PFSK-1 (cell line): Measurements from ENCODE around the gene PJA2. TPM values are rescaled to one million over a fixed set of nuclear protein-coding genes. Genes with fewer than 3 reads are reported as not detected.

Source experiments
- FOXP2 ChIP-seq: optimal IDR thresholded peaks from 2 replicates; pipeline ENCODE3; 2011; ENCODE audit warnings: borderline replicate concordance, control low read depth, inconsistent platforms; ENCODE audit not compliant: insufficient read depth; ENCODE audit errors: extremely low read length, extremely low read depth
- POLR2AphosphoS5 ChIP-seq: IDR thresholded peaks from 2 replicates; pipeline ENCODE4 v1.6.1; 2012; ENCODE audit warnings: low read depth, mild to moderate bottlenecking, control low read depth, low read length, moderate library complexity
- SIN3A ChIP-seq: IDR thresholded peaks from 2 replicates; pipeline ENCODE4 v1.6.1; 2012; ENCODE audit warnings: mild to moderate bottlenecking, low read length, moderate library complexity, borderline replicate concordance; ENCODE audit not compliant: insufficient read depth
- TAF1 ChIP-seq: IDR thresholded peaks from 2 replicates; pipeline ENCODE4 v1.6.1; 2012; ENCODE audit warnings: low read length, control low read depth, borderline replicate concordance; ENCODE audit not compliant: insufficient read depth
- polyA plus RNA-seq: library from polyadenylated mRNA; unstranded; fragments of >200 nt; gene quantifications from one replicate; pipeline ENCODE4 v1.2.1, GENCODE V29; 2012; ENCODE audit warnings: low read depth, missing spikeins; ENCODE audit not compliant: insufficient read length
- TF ChIP-seq, protein P1 (sequence below), 2 experiments: IDR thresholded peaks; 2 replicates each; pipeline versions ENCODE4 v1.6.1 to v1.8.0; 2011 to 2012; ENCODE audit warnings: low read depth in 2 of 2, low read length in 2 of 2, control low read depth in 1 of 2, inconsistent platforms in 1 of 2, mild to moderate bottlenecking in 1 of 2, moderate library complexity in 1 of 2; ENCODE audit not compliant: insufficient read depth in 1 of 2

PJA2 gene, protein sequence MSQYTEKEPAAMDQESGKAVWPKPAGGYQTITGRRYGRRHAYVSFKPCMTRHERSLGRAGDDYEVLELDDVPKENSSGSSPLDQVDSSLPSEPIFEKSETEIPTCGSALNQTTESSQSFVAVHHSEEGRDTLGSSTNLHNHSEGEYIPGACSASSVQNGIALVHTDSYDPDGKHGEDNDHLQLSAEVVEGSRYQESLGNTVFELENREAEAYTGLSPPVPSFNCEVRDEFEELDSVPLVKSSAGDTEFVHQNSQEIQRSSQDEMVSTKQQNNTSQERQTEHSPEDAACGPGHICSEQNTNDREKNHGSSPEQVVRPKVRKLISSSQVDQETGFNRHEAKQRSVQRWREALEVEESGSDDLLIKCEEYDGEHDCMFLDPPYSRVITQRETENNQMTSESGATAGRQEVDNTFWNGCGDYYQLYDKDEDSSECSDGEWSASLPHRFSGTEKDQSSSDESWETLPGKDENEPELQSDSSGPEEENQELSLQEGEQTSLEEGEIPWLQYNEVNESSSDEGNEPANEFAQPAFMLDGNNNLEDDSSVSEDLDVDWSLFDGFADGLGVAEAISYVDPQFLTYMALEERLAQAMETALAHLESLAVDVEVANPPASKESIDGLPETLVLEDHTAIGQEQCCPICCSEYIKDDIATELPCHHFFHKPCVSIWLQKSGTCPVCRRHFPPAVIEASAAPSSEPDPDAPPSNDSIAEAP
- polyA plus RNA-seq = 25.7 TPM

DNA sequence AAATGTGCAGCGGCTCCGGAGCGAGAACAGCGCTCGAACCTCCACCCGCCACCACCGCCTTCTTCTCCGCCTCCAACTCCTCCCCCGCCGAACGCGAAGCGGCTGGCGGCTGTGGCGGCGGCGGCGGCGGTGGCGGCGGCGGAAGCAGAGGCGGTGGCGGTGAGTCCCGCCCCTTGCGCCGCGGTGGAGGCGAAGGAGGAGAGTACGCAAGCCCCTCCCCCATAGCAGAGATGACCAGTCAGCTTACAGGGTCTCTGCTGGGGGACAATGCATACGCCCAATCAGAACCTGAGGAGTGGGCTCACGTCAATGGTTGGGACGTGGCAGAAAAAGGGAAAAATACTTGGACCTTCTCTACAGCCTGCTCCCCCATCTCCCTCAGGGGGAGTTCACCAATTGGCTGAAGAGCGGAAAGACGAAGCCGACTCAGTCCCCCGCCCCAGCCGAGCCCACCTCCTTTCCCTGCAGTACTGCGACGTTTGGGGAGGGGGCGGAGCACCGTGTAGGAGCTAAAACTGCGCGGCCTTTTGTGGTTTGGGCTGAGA, at the start of gene PJA2:
Gene PJA2, minus strand, starts transcription at position 131 of the 545 bp plus-strand sequence. CDS start 26,541 bp downstream, outside the sequence.
- TF ChIP-seq FOXP2 (peak; percentile 58), TAF1 (peak; percentile 60; the same call in 1 of the 2 replicates), POLR2AphosphoS5 (no peak), SIN3A (no peak)
- TF ChIP-seq, protein P1, sequence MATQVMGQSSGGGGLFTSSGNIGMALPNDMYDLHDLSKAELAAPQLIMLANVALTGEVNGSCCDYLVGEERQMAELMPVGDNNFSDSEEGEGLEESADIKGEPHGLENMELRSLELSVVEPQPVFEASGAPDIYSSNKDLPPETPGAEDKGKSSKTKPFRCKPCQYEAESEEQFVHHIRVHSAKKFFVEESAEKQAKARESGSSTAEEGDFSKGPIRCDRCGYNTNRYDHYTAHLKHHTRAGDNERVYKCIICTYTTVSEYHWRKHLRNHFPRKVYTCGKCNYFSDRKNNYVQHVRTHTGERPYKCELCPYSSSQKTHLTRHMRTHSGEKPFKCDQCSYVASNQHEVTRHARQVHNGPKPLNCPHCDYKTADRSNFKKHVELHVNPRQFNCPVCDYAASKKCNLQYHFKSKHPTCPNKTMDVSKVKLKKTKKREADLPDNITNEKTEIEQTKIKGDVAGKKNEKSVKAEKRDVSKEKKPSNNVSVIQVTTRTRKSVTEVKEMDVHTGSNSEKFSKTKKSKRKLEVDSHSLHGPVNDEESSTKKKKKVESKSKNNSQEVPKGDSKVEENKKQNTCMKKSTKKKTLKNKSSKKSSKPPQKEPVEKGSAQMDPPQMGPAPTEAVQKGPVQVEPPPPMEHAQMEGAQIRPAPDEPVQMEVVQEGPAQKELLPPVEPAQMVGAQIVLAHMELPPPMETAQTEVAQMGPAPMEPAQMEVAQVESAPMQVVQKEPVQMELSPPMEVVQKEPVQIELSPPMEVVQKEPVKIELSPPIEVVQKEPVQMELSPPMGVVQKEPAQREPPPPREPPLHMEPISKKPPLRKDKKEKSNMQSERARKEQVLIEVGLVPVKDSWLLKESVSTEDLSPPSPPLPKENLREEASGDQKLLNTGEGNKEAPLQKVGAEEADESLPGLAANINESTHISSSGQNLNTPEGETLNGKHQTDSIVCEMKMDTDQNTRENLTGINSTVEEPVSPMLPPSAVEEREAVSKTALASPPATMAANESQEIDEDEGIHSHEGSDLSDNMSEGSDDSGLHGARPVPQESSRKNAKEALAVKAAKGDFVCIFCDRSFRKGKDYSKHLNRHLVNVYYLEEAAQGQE (IDR thresholded peaks at IDR 0.05; ENCODE audit: insufficient read depth in 1 of 2, low read depth in 2 of 2, low read length in 2 of 2) = no peak

DNA sequence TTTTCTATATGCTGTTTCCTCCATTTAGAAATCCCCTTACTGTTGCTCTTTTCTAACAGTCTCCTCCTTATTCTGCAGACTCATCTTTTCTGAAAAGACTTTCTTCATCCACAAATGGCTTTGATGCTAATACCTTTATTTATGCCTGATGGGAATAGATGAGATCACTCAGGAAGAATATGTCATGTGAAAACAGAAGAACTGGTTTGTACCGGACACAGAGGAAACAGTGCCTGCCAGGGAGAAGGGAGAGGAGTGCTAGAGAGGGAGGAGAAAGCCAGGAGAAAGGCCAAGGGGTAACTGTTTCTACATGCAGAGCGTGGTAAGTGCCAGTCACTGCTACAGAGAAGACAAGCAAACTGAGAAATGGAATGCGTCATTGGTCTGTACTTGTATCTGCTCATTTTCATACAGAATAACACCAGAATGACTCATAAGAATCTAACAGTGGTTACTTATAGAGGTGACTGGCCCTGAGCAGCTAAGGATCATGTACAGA, 45.9 kb upstream of the PJA2 start:
- peak; percentile 74; the same call in 1 of the 2 replicates for TF ChIP-seq SIN3A
- TF ChIP-seq, protein P1 (IDR thresholded peaks at IDR 0.05; ENCODE audit: insufficient read depth in 1 of 2, low read depth in 2 of 2, low read length in 2 of 2) = 0 out of 4 replicates have a peak, but pooled peaks of 1 of the 2 experiments have one; percentile 30
- peak; percentile 62 for TF ChIP-seq FOXP2
- TF ChIP-seq TAF1 = no peak
- TF ChIP-seq POLR2AphosphoS5 = peak; percentile 63; the same call in 1 of the 2 replicates

DNA sequence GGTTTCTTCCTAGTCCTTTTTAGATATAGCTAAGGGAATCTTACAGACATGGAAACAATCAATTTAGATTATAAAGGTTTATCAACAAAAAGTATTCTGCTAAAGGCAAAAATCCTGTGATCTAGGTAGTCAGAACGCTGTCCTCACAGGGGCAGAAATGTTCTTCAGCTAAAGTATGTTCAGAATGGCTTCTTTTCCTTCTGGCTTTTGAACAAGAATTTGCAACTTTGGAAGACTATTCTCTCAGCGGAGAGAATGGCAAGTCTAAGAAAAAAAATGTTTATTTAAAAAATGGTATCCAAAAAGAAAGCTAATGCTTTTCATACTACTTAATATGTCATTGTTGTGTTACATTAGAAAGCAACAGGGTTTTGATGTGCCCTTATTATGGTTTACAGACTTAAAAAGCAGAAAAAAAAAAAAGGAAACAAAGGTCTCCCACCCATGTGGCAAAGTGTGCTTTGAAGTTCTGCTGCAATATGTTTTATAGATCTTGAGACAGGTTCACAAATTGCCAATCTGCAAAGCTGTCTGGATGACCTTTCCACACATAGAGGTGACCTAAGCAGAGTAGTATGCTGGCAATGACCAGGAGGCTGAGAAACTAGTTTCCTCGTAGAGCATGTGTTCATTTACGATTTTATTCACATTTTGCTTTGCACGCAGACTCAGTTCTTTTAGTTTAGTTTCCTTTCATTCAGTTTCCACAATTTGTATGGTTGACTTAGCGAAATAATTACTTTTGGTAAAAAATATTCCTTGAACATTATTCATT, 45.1 kb upstream of the PJA2 start:
- TF ChIP-seq FOXP2 (no peak), POLR2AphosphoS5 (no peak), TAF1 (no peak), SIN3A (no peak)
- TF ChIP-seq, protein P1 (IDR thresholded peaks at IDR 0.05; ENCODE audit: insufficient read depth in 1 of 2, low read depth in 2 of 2, low read length in 2 of 2) = no peak

DNA sequence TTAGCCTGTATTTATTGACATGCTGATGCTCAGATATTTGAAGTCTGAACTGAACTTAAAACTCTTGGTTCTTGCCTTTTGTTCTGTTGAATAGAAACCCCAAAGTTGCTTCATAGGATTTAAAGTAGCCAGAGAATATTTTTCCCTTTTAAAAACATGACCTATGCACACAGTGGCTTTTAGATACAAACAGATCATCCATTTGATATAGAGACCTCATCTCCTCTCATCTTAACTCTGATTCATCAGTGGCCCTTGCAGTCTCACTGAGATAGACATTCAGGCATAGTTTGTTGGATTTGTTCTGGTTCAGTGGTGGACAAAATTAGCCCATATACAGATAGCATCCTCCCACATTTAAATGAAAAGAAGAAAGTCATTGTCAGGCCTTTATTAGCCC, 43.5 kb upstream of the PJA2 start:
- TF ChIP-seq POLR2AphosphoS5 (no peak), SIN3A (no peak), FOXP2 (no peak), TAF1 (no peak)
- TF ChIP-seq, protein P1 (IDR thresholded peaks at IDR 0.05; ENCODE audit: insufficient read depth in 1 of 2, low read depth in 2 of 2, low read length in 2 of 2) = no peak
